Hematopoietic multipotent progenitor cell (in vitro differentiated cells): Measurements from ENCODE around the gene LIMS2. TPM values are rescaled to one million over a fixed set of nuclear protein-coding genes. Genes with fewer than 3 reads are reported as not detected.
A peak's percentile ranks its signal among the peaks of the same experiment; 100 is the strongest.

Source experiments
- DNase-seq, 3 donors: peaks; one replicate each; pipeline ENCODE4 v3.0.0-alpha.2; 2011 to 2015; ENCODE audit warnings: low read depth in 2 of 3, low spot score in 2 of 3
- total RNA-seq: library from RNA; depleted of rRNA; stranded (reverse); fragments of >200 nt; gene quantifications from one replicate; pipeline ENCODE4 v1.2.3, GENCODE V29; 2012

Gene LIMS2
- total RNA-seq, 1 donor: 0.27 TPM

- no peak for DNase-seq
Observed at GRCh38 chr2:127625572-127625951, 49.8 kb downstream of the LIMS2 start.

GRCh38 chr2:127624756-127625571 is 50.4 kb downstream of the LIMS2 start:
- no peak for DNase-seq

- no peak for DNase-seq
Observed at GRCh38 chr2:127624320-127624755, 51.0 kb downstream of the LIMS2 start.

GRCh38 chr2:127623388-127624319 is 51.7 kb downstream of the LIMS2 start:
- DNase-seq: no peak

GRCh38 chr2:127622561-127623387 is 52.6 kb downstream of the LIMS2 start:
- DNase-seq: no peak

GRCh38 chr2:127621981-127622431 is 53.3 kb downstream of the LIMS2 start:
- DNase-seq: no peak

GRCh38 chr2:127620866-127621265 is 54.5 kb downstream of the LIMS2 start:
- DNase-seq: peak in 1 of 3 donors; percentile 75

- no peak for DNase-seq
Observed at GRCh38 chr2:127619877-127620705, 55.2 kb downstream of the LIMS2 start.

- DNase-seq: no peak
Observed at GRCh38 chr2:127619203-127619590, 56.1 kb downstream of the LIMS2 start.

- DNase-seq: no peak
Observed at GRCh38 chr2:127618551-127619202, 56.7 kb downstream of the LIMS2 start.

- DNase-seq: peak in 1 of 3 donors; percentile 74
Observed at GRCh38 chr2:127615511-127616166, 59.7 kb downstream of the LIMS2 start.

- DNase-seq: no peak
Observed at GRCh38 chr2:127614731-127615130, 60.6 kb downstream of the LIMS2 start.

GRCh38 chr2:127614246-127614645 is 61.1 kb downstream of the LIMS2 start:
- no peak for DNase-seq

- no peak for DNase-seq
Observed at GRCh38 chr2:127612111-127612822, 63.1 kb downstream of the LIMS2 start.

- no peak for DNase-seq
Observed at GRCh38 chr2:127611076-127611925, 64.0 kb downstream of the LIMS2 start.

GRCh38 chr2:127610561-127610960 is 64.8 kb downstream of the LIMS2 start:
- DNase-seq: no peak

GRCh38 chr2:127609818-127610217 is 65.5 kb downstream of the LIMS2 start:
- no peak for DNase-seq
